Stomach smooth muscle (tissue), 2 donors: ENCODE data around the gene INPPL1.
"Not testable (repeated sequence)": the region's sequence is repeated elsewhere in the genome, so short reads cannot be mapped to it uniquely, and the experiment has no call there.

Source experiments
- H3K27ac ChIP-seq: one replicate; pipeline ENCODE4 v1.7.0; 2013; ENCODE audit warnings: mild to moderate bottlenecking, low read length, inconsistent platforms
- H3K27me3 ChIP-seq, 2 donors: one replicate each; pipeline ENCODE4 v1.7.0; 2013; ENCODE audit warnings: low read length in 2 of 2; ENCODE audit not compliant: insufficient read depth in 2 of 2, control insufficient read depth in 1 of 2
- H3K36me3 ChIP-seq, 2 donors: one replicate each; pipeline ENCODE4 v1.7.0; 2013; ENCODE audit warnings: low read length in 2 of 2; ENCODE audit not compliant: control insufficient read depth in 2 of 2, insufficient read depth in 2 of 2
- H3K4me1 ChIP-seq: one replicate; pipeline ENCODE4 v1.7.0; 2013; ENCODE audit warnings: low read length; ENCODE audit not compliant: control insufficient read depth, insufficient read depth
- H3K4me3 ChIP-seq, 2 donors: one replicate each; pipeline ENCODE4 v1.7.0; 2013; ENCODE audit warnings: low read length in 2 of 2
- H3K9ac ChIP-seq, 2 donors: one replicate each; pipeline ENCODE4 v1.7.0; 2013; ENCODE audit warnings: low read length in 2 of 2, mild to moderate bottlenecking in 1 of 2
- H3K9me3 ChIP-seq, 2 donors: one replicate each; pipeline ENCODE4 v1.7.0; 2013; ENCODE audit warnings: low read length in 2 of 2; ENCODE audit not compliant: control insufficient read depth in 2 of 2
- donor health status: healthy.
- donor health status: Pancreatic carcinoma.

Gene INPPL1

GRCh38 chr11:72224564-72225410 is at the start of gene INPPL1:
INPPL1 (plus strand) TSS chr11:72224767; CDS start chr11:72224985, 218 bp downstream.
- H3K9ac ChIP-seq: peak within 1 kb of the TSS; percentile 85 to 95
- peak within 1 kb of the TSS; percentile 93 for H3K27ac ChIP-seq
- no peaks in the 10 kb centered on the region for H3K9me3 ChIP-seq
- H3K4me3 ChIP-seq: peak within 1 kb of the TSS; percentile 89 to 94
- no peaks in the 10 kb centered on the region for H3K27me3 ChIP-seq
- H3K36me3 ChIP-seq: peaks cover 10 to 18% of the 10 kb centered on the region in 2 donors
- H3K4me1 ChIP-seq: peaks cover 37% of the 10 kb centered on the region

GRCh38 chr11:72177656-72178055 is 46.9 kb upstream of the INPPL1 start:
- no peak overlapping the region for H3K4me3 ChIP-seq
- H3K4me1 ChIP-seq: no peaks in the 10 kb centered on the region
- no peaks in the 10 kb centered on the region for H3K36me3 ChIP-seq
- H3K9ac ChIP-seq: no peak overlapping the region
- H3K27me3 ChIP-seq: peaks cover 0 to 4% of the 10 kb centered on the region in 2 donors
- H3K27ac ChIP-seq: no peak overlapping the region
- H3K9me3 ChIP-seq: no peaks in the 10 kb centered on the region

- Histone ChIP-seq H3K4me3 (no peak overlapping the region), H3K36me3 (no peaks in the 10 kb centered on the region), H3K9ac (no peak overlapping the region), H3K4me1 (no peaks in the 10 kb centered on the region), H3K9me3 (no peaks in the 10 kb centered on the region), H3K27me3 (peaks cover 0 to 4% of the 10 kb centered on the region in 2 donors), H3K27ac (no peak overlapping the region)
These were observed 45.3 kb upstream of the INPPL1 start for GRCh38 chr11:72179049-72179803.

- H3K9ac ChIP-seq: no peak overlapping the region
- H3K36me3 ChIP-seq: no peaks in the 10 kb centered on the region
- H3K27ac ChIP-seq: no peak overlapping the region
- H3K27me3 ChIP-seq: peaks cover 0 to 4% of the 10 kb centered on the region in 2 donors
- H3K4me3 ChIP-seq: no peak overlapping the region
- no peaks in the 10 kb centered on the region for H3K4me1 ChIP-seq
- no peaks in the 10 kb centered on the region for H3K9me3 ChIP-seq
These were observed 44.7 kb upstream of the INPPL1 start for GRCh38 chr11:72179804-72180396.

GRCh38 chr11:72180892-72181552 is 43.5 kb upstream of the INPPL1 start:
- H3K4me1 ChIP-seq, H3K9ac ChIP-seq, H3K4me3 ChIP-seq, H3K27ac ChIP-seq, H3K36me3 ChIP-seq, H3K9me3 ChIP-seq, H3K27me3 ChIP-seq: not testable (repeated sequence)

GRCh38 chr11:72181553-72181958 is 43.0 kb upstream of the INPPL1 start:
- H3K36me3 ChIP-seq, H3K4me1 ChIP-seq, H3K27ac ChIP-seq, H3K9me3 ChIP-seq, H3K9ac ChIP-seq, H3K27me3 ChIP-seq, H3K4me3 ChIP-seq: not testable (repeated sequence)

GRCh38 chr11:72188267-72188666 is 36.3 kb upstream of the INPPL1 start:
- no peaks in the 10 kb centered on the region for H3K36me3 ChIP-seq
- H3K4me3 ChIP-seq: no peak overlapping the region
- no peak overlapping the region for H3K27ac ChIP-seq
- H3K9ac ChIP-seq: no peak overlapping the region
- H3K9me3 ChIP-seq: no peaks in the 10 kb centered on the region
- H3K27me3 ChIP-seq: no peaks in the 10 kb centered on the region
- no peaks in the 10 kb centered on the region for H3K4me1 ChIP-seq

- H3K9ac ChIP-seq: no peak overlapping the region
- no peaks in the 10 kb centered on the region for H3K4me1 ChIP-seq
- no peak overlapping the region for H3K27ac ChIP-seq
- no peaks in the 10 kb centered on the region for H3K9me3 ChIP-seq
- H3K4me3 ChIP-seq: no peak overlapping the region
- no peaks in the 10 kb centered on the region for H3K36me3 ChIP-seq
- no peaks in the 10 kb centered on the region for H3K27me3 ChIP-seq
These were observed 34.9 kb upstream of the INPPL1 start for GRCh38 chr11:72189455-72190250.

GRCh38 chr11:72190631-72191071 is 33.9 kb upstream of the INPPL1 start:
- Histone ChIP-seq H3K27ac (no peak overlapping the region), H3K9ac (no peak overlapping the region), H3K4me1 (peaks cover under 1% of the 10 kb centered on the region), H3K27me3 (no peaks in the 10 kb centered on the region), H3K36me3 (no peaks in the 10 kb centered on the region), H3K4me3 (no peak overlapping the region), H3K9me3 (no peaks in the 10 kb centered on the region)

- Histone ChIP-seq H3K9ac (no peak within 1 kb of the TSS), H3K36me3 (no peaks in the 10 kb centered on the region), H3K27me3 (no peaks in the 10 kb centered on the region), H3K9me3 (no peaks in the 10 kb centered on the region), H3K4me3 (no peak within 1 kb of the TSS), H3K4me1 (peaks cover 5% of the 10 kb centered on the region), H3K27ac (no peak within 1 kb of the TSS)
These were observed 32.6 kb upstream of the INPPL1 start, which contains the start of gene FOLR1 for GRCh38 chr11:72191961-72192381. FOLR1 (plus strand) TSS chr11:72192140; CDS start chr11:72192174, 34 bp downstream.
